GM18870 (cell line): Measurements from ENCODE around the gene LRP1B.

ENCODE experiments used
- ATAC-seq: cut with Tn5 transposase; IDR thresholded peaks from one replicate; pipeline ENCODE4 v1.9.1; 2021; ENCODE audit warnings: moderate library complexity; ENCODE audit not compliant: unreplicated experiment

Gene LRP1B

DNA sequence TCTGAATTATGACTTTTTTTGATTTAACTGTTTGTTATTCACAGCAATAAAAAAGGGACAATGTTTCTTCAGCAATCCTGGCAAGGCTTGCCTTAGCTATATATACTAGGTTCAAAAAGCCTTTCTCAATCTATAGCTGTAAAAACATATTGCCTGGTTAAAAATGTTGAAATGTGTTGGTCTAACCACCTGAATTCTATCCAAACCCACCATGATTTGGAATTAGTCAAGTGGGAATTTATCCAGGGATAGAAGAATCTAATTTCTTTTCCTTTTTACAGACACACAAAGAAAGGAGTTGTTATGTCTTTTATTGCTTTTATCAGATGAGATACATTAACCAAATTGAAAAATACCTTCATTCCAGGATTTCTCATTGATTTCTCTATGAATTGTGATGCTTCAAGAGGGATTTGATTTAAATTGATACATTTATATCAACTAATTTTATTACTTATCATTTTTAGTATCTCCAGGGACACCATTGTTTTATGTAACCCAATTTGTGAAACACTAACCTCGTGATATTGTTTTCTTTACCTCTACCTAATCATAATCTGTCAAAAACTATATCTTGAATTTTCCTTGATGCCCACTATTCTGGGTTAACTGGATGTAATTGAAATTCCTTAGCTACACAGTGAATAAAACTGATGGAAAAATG, 88.1 kb downstream of the LRP1B start:
- no peak for ATAC-seq

GRCh38 chr2:142041996-142042395, 88.8 kb downstream of the LRP1B start:
- no peak for ATAC-seq

GRCh38 chr2:142041105-142041504, 89.7 kb downstream of the LRP1B start:
- no peak for ATAC-seq

DNA sequence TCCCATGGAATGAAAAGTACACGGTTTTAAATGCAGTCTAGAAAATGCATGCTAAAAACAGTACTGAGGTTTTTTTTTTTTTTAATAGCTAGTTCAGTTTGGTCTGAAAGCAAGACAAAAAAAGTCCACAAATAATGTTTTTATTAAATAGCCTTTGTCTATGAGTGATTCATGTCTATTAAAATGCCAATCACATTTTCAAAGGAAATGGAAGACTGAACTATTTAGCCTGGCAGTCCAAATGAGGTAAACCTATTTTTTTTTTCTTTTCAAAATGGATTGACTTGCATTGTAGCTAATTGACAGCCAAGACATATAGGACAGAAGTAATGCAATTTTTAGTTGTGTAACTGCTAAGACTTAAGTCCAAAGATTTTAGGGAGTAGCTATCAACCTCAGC, 90.3 kb downstream of the LRP1B start:
- ATAC-seq, result no peak

DNA sequence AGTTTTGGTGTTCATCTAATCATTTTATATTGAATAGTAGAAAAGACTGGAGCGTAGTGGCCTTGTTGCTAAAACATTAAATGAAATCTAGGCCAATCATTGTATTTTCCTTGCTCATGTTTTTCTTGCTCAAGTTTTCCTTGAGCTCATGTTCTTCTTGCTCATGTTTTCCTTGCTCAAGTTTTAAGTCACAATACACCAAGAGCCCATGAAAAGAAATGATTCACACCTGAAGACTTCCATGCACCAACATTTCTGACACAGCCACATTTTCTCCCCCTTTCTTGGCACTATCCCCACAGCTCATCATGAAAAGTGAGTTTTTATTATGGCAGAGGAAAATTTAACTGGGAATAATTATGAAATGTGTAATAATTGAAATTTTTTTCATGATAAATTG, 92.0 kb downstream of the LRP1B start:
- ATAC-seq, result no peak

DNA sequence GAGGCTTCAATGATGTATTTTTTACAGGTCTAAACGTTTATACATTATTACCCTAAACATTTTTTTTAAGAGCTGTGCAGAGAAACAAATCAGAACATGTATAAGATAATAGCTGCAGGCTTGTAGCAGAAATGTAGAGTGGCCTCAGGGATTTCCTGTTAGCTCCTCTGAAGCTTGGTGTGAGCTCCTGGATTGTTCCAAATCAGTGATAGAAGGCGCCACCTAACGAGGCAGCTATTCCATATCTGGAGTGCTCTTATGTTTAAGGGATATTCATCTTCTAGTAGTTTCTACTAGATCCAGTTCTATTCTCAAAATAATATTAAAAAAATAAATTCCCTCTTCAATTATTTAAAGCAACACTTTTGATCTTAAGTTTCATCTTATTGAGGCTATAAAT, 93.1 kb downstream of the LRP1B start:
- no peak for ATAC-seq

GRCh38 chr2:142037066-142037465, 93.8 kb downstream of the LRP1B start:
- no peak for ATAC-seq

DNA sequence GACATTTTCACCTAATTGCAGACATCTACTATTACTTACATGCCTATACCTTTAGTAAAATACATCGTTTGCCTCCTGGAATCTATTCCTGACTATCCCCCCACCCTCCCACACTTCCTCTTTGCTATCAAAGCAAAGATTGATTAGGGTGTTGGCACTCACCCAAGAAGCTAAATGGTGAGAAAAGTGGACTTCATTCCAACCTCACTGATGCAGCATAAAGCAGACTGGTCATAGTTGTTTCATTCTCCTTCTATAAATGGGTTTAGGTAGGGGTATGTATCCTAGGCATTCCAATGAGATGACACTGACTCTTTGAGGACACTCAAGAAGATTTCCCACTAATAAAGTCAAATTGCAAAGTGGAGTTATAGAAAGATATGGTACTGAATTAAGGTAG, 97.4 kb downstream of the LRP1B start:
- no peak for ATAC-seq

GRCh38 chr2:142031656-142032055, 99.2 kb downstream of the LRP1B start:
- no peak for ATAC-seq

GRCh38 chr2:142030735-142031134, 100.1 kb downstream of the LRP1B start:
- no peak for ATAC-seq

GRCh38 chr2:142029974-142030373, 100.8 kb downstream of the LRP1B start:
- no peak for ATAC-seq

DNA sequence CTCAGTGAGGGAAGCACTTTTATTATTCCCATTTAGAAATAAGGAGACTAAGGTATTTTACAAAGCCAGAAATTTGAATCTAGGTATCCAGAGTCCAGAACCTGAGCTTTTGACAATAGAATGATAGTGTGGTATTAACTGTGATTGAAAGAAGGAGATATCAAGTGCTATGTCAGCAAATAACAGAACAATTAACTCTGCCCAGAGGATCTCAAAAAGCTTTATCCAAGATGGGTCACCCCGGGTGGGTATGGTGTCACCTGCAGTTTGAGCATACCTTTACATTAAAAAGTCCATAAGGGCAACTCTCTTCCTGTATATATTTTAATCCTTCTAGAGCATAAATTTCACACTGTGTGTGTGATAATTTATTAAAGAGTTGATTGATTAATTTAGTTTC, 105.4 kb downstream of the LRP1B start:
- no peak for ATAC-seq

DNA sequence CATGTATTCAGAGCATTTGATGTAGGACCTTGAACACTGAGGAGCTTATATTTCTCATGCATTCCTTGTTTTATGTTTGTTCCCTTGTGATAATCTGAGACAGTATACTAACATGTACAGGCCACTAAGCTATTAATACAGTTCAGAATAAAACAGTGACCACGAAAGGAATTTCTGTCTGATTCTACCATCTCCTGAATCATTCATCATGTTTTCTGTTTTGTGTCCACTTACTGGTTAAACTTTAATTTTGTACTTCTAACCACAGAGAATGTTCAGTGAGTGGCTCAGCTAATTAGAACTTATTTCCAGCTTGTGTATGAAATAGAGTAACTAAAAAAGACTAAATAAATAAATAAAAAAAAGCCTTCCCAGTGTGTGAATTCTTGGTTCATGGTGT, 110.4 kb downstream of the LRP1B start:
- ATAC-seq, result no peak

DNA sequence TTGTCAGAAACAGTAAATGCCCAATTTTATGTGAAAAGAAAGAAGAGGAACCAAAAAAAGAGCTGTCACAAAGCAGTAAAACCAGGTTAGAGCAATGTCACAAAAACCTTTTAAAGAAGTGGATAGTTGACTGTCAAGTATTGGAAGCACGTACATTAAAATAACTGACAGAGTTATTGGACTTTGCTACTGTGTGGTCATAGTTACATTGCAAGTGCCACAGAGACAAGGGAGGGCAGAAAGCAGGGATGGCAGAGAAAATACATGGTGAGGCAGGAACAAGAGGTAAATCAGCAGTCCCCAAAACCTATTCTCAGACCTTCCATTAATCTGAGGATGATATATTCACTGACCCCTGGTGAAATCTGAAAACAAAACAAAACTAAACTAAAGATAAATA, 116.3 kb downstream of the LRP1B start:
- ATAC-seq, result no peak

DNA sequence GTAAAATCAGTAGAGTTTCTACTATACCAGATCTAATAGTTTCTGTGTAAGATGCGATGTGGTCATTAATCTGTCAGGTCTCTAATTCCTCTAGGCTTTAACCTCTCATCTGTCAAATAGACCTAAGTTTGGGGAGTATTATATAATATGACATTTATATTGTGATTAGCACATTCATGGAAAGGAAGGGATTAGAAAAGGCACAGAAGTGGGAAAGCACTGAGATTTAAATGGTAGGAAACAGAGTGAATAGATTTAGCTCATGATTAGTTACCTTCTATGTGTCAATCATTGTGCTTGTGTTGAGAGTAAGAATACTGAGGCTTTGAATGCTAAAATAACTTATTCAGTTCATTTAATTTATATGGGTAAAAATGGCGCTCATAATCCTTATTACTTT, 118.0 kb downstream of the LRP1B start:
- ATAC-seq, result no peak

DNA sequence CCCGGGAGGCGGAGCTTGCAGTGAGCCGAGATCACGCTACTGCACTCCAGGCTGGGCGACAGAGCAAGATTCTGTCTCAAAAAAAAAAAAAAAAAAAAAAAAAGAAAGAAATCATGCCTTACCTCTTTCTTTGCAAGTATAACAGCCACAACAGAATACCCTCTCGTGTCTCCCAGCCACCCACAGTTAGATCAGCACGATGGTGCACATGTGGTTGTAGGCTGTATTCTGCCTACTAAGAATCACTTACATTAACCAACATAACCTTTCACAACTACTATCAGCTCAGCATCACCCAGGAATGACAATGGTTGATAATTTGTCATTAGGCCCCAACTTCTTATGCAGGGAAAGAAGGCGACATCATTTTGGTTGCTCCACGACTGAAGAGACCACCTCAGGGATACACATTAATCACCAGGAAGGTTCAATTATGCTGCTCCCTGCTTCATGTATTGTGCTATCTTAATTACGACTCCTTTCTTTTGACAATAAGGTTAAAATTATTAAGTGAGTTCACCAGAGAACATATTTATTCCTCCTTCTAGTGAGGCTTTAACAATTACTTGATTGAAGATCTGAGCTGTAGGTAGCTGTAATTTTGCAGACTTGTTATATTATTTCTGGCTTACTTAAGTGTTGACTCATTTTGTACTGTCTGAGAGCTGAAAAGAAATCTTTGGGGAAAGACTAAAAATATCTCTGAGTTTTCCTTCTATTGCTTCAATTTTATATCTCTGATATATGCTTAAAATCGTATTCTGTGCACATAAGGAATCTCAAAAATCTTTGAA, 120.1 kb downstream of the LRP1B start:
- no peak for ATAC-seq

- no peak for ATAC-seq
Observed at GRCh38 chr2:142008135-142008744, 122.6 kb downstream of the LRP1B start.

- no peak for ATAC-seq
Observed at GRCh38 chr2:141994066-141994465, 136.8 kb downstream of the LRP1B start.

- no peak for ATAC-seq
Observed at GRCh38 chr2:141992695-141993094, 138.1 kb downstream of the LRP1B start.

- ATAC-seq, result no peak
Observed at GRCh38 chr2:141968433-141968832, 162.4 kb downstream of the LRP1B start.

- no peak for ATAC-seq
Observed at GRCh38 chr2:141967980-141968379, 162.8 kb downstream of the LRP1B start.

- ATAC-seq, result no peak
Observed at GRCh38 chr2:141967503-141967902, 163.3 kb downstream of the LRP1B start.
